ENCODE measurements around the gene MAG. TPM values are rescaled to one million over a fixed set of nuclear protein-coding genes. Genes with fewer than 3 reads are reported as not detected.

Gene MAG
- total RNA-seq = not detected

GRCh38 chr19:35291916-35292315 is at the start of gene MAG:
TSS of gene MAG (plus strand) at chr19:35292161. CDS start at chr19:35295409, 3,248 bp downstream.
- no peaks in the 10 kb centered on the region for H3K9me3 ChIP-seq
- H3K27me3 ChIP-seq = peaks cover 35% of the 10 kb centered on the region
- H3K4me3 ChIP-seq = no peak within 1 kb of the TSS
- intact Hi-C loops (cut with DNase I; ENCODE audit: low total_unique reads) (no loop called here), in situ Hi-C loops (cut with MboI; ENCODE audit: low pct_ligation_motif_present in 1 of 4, low pct_unique_long_range_greater_than_20kb in 1 of 4, low sequenced_read_pairs in 3 of 4) (no loop called here)
- H3K4me1 ChIP-seq = no peaks in the 10 kb centered on the region
- no peak for DNase-seq
- no peaks in the 10 kb centered on the region for H3K36me3 ChIP-seq
- no peak within 1 kb of the TSS for H3K27ac ChIP-seq
- WGBS, 2 donors (ENCODE audit: low coverage in 1 of 2) = 78% methylated on average over 12 of the region's 12 CpGs; no CpG with 5 or more reads in 1 of the 2 donors
- no peak for TF ChIP-seq POLR2A (IDR thresholded peaks at IDR 0.05)

GRCh38 chr19:35246466-35247092 is 45.4 kb upstream of the MAG start:
- intact Hi-C loops (cut with DNase I; ENCODE audit: low total_unique reads) (no loop called here), in situ Hi-C loops (cut with MboI; ENCODE audit: low pct_ligation_motif_present in 1 of 4, low pct_unique_long_range_greater_than_20kb in 1 of 4, low sequenced_read_pairs in 3 of 4) (no loop called here)
- peaks cover 0 to 4% of the 10 kb centered on the region in 2 donors for H3K9me3 ChIP-seq
- H3K27ac ChIP-seq = peak overlapping the region in 1 of 4 donors; percentile 92
- H3K4me1 ChIP-seq = peaks cover 0 to 16% (median 8%) of the 10 kb centered on the region in 4 donors
- no peak for TF ChIP-seq POLR2AphosphoS5 (IDR thresholded peaks at IDR 0.05)
- TF ChIP-seq EP300 (IDR thresholded peaks at IDR 0.05; ENCODE audit: low read depth) = no peak
- no peak for TF ChIP-seq POLR2A (IDR thresholded peaks at IDR 0.05)
- DNase-seq = no peak
- H3K4me3 ChIP-seq = no peak overlapping the region
- no peaks in the 10 kb centered on the region for H3K36me3 ChIP-seq
- WGBS, 2 donors (ENCODE audit: low coverage in 1 of 2) = 67 to 76% methylated on average over 4 of the region's 4 CpGs
- H3K27me3 ChIP-seq = peaks cover 33% of the 10 kb centered on the region

GRCh38 chr19:35247526-35248309 is 44.2 kb upstream of the MAG start:
- intact Hi-C loops (cut with DNase I; ENCODE audit: low total_unique reads) = no loop called here
- Histone ChIP-seq H3K36me3 (no peaks in the 10 kb centered on the region), H3K9me3 (no peaks in the 10 kb centered on the region), H3K27me3 (peaks cover 28% of the 10 kb centered on the region), H3K4me3 (peak overlapping the region; percentile 33 to 88 (median 74)), H3K4me1 (peaks cover 0 to 16% (median 8%) of the 10 kb centered on the region in 4 donors), H3K27ac (peak overlapping the region; percentile 87 to 94 (median 92))
- 1 to 5% methylated on average over 6 to 39 of the region's 42 CpGs for WGBS, 2 donors (ENCODE audit: low coverage in 1 of 2)
- in situ Hi-C loops (cut with MboI; ENCODE audit: low pct_ligation_motif_present in 1 of 4, low pct_unique_long_range_greater_than_20kb in 1 of 4, low sequenced_read_pairs in 3 of 4) = no loop called here
- TF ChIP-seq CTCF (IDR thresholded peaks at IDR 0.05) (peak; percentile 34 to 65 (median 52)), POLR2AphosphoS5 (IDR thresholded peaks at IDR 0.05) (no peak)
- peak; percentile 94 for DNase-seq

- TF ChIP-seq POLR2AphosphoS5 (IDR thresholded peaks at IDR 0.05) (peak in 2 of 3 donors; percentile 92 to 94), CTCF (IDR thresholded peaks at IDR 0.05) (peak in 1 of 5 experiments; percentile 45), EP300 (IDR thresholded peaks at IDR 0.05; ENCODE audit: low read depth) (no peak), POLR2A (IDR thresholded peaks at IDR 0.05) (peak; percentile 96)
- in situ Hi-C loops (cut with MboI; ENCODE audit: low pct_ligation_motif_present in 1 of 4, low pct_unique_long_range_greater_than_20kb in 1 of 4, low sequenced_read_pairs in 3 of 4) (no loop called here), intact Hi-C loops (cut with DNase I; ENCODE audit: low total_unique reads) (no loop called here)
- Histone ChIP-seq H3K4me1 (peaks cover 0 to 16% (median 8%) of the 10 kb centered on the region in 4 donors), H3K9me3 (no peaks in the 10 kb centered on the region), H3K27ac (peak within 1 kb of the TSS; percentile 87 to 94 (median 92)), H3K27me3 (peaks cover 28% of the 10 kb centered on the region), H3K36me3 (no peaks in the 10 kb centered on the region), H3K4me3 (peak within 1 kb of the TSS; percentile 33 to 88 (median 74))
- 0% methylated on average over 61 of the region's 69 CpGs; no CpG with 5 or more reads in 1 of the 2 donors for WGBS, 2 donors (ENCODE audit: low coverage in 1 of 2)
- DNase-seq = peak; percentile 94
Measured at GRCh38 chr19:35248310-35249145, 43.4 kb upstream of the MAG start, which contains the start of gene LSR. TSS of gene LSR (plus strand) at chr19:35249002. CDS start at chr19:35249023, 21 bp downstream.

All from transverse colon (tissue), 4 donors.